Measurements from ENCODE around the gene SERPINA5.

- TF ChIP-seq ZNF274 (IDR thresholded peaks at IDR 0.05; ENCODE audit: low read depth, low read length) (no peak), YY1 (IDR thresholded peaks at IDR 0.05; ENCODE audit: insufficient read depth, insufficient read length) (no peak)
Measured at GRCh38 chr14:94620597-94620996, 39.4 kb downstream of the SERPINA5 start.
